Fibroblast of lung (primary cell): ENCODE measurements around the gene SEMG1. TPM values are rescaled to one million over a fixed set of nuclear protein-coding genes. Genes with fewer than 3 reads are reported as not detected.

Experiments used
- DNase-seq, 2 donors: peaks; one replicate each; pipeline versions ENCODE4 v3.0.0 to v3.0.0-alpha.2; 2010; ENCODE audit warnings: low read depth in 2 of 2
- H2AFZ ChIP-seq: 2 replicates; pipeline ENCODE4 v1.5.1; 2012; ENCODE audit warnings: low read length, control low read depth, inconsistent platforms
- H3K27ac ChIP-seq: 2 replicates; pipeline ENCODE4 v1.5.1; 2011; ENCODE audit warnings: low read length, control low read depth; ENCODE audit not compliant: insufficient read depth
- H3K27me3 ChIP-seq: 2 replicates; pipeline ENCODE4 v1.5.1; 2011; ENCODE audit warnings: mild to moderate bottlenecking, low read length; ENCODE audit not compliant: control insufficient read depth, insufficient read depth
- H3K36me3 ChIP-seq: 2 replicates; pipeline ENCODE4 v1.5.1; 2011; ENCODE audit warnings: low read length; ENCODE audit not compliant: control insufficient read depth, insufficient read depth
- H3K4me1 ChIP-seq: 2 replicates; pipeline ENCODE4 v1.5.1; 2011; ENCODE audit warnings: low read length; ENCODE audit not compliant: control insufficient read depth, insufficient read depth; ENCODE audit errors: extremely low read depth
- H3K4me2 ChIP-seq: 2 replicates; pipeline ENCODE4 v1.5.1; 2011; ENCODE audit warnings: low read length, control low read depth; ENCODE audit not compliant: insufficient read depth; ENCODE audit errors: extremely low read depth
- H3K4me3 ChIP-seq, 4 experiments: fragments of 200-600 bp in 1 of 4; sonication (generic) in 1 of 4; replicated peaks in 1 of 4; 2 replicates each; pipeline ENCODE4 v1.5.1; 2011 to 2016; ENCODE audit warnings: low read length in 4 of 4, low read depth in 3 of 4, mild to moderate bottlenecking in 3 of 4, control low read depth in 2 of 4, inconsistent platforms in 1 of 4, mixed read lengths in 1 of 4; ENCODE audit not compliant: insufficient read depth in 1 of 4; ENCODE audit errors: control extremely low read depth in 1 of 4
- H3K79me2 ChIP-seq: 2 replicates; pipeline ENCODE4 v1.5.1; 2012; ENCODE audit warnings: mild to moderate bottlenecking, low read length, inconsistent platforms; ENCODE audit not compliant: control insufficient read depth, insufficient read depth
- H3K9ac ChIP-seq: 2 replicates; pipeline ENCODE4 v1.5.1; 2011; ENCODE audit warnings: mild to moderate bottlenecking, low read length, control low read depth; ENCODE audit not compliant: insufficient read depth
- H3K9me3 ChIP-seq: 2 replicates; pipeline ENCODE4 v1.5.1; 2012; ENCODE audit warnings: low read depth, low read length; ENCODE audit not compliant: control insufficient read depth, insufficient read depth
- H4K20me1 ChIP-seq: 2 replicates; pipeline ENCODE4 v1.5.1; 2011; ENCODE audit warnings: low read length; ENCODE audit not compliant: control insufficient read depth, insufficient read depth; ENCODE audit errors: extremely low read depth
- CTCF ChIP-seq, 2 donors: IDR thresholded peaks in 1 of 2; conservative IDR thresholded peaks in 1 of 2; 1 replicate in 1 of 2; 2 replicates in 1 of 2; pipeline ENCODE4 v1.5.1; 2011 to 2012; ENCODE audit warnings: low read length in 2 of 2, control low read depth in 1 of 2, inconsistent platforms in 1 of 2, low read depth in 1 of 2, mild to moderate bottlenecking in 1 of 2
- EZH2 ChIP-seq: IDR thresholded peaks from 2 replicates; pipeline ENCODE4 v1.5.1; 2012; ENCODE audit warnings: low read length, control low read depth, mild to moderate bottlenecking; ENCODE audit errors: missing control alignments
- polyA plus RNA-seq, 2 donors: library from polyadenylated mRNA; depleted of rRNA in 1 of 2; stranded (reverse) in 1 of 2; unstranded in 1 of 2; fragments of >200 nt; gene quantifications; 2 replicates each; pipeline ENCODE4 v1.2.1, GENCODE V29; 2011 to 2012; ENCODE audit warnings: missing spikeins in 1 of 2
- total RNA-seq: library from RNA; depleted of rRNA; stranded (reverse); fragments of >200 nt; gene quantifications from 2 replicates; pipeline ENCODE4 v1.2.1, GENCODE V29; 2014

The SEMG1 gene
- total and polyA plus RNA-seq, 2 donors (not counting 1 experiment from before 2014, with no cell fraction given): not detected

GRCh38 chr20:45183084-45183483, 23.7 kb upstream of the SEMG1 start:
- H3K79me2 ChIP-seq: no peaks in the 10 kb centered on the region
- H2AFZ ChIP-seq: no peak overlapping the region
- H3K9ac ChIP-seq: no peak overlapping the region
- H3K36me3 ChIP-seq: no peaks in the 10 kb centered on the region
- no peak for TF ChIP-seq EZH2
- no peak for TF ChIP-seq CTCF (conservative IDR thresholded peaks at IDR 0.05 in 1 of 2, IDR thresholded peaks at IDR 0.05 in 1 of 2; ENCODE audit: low read depth in 1 of 2, low read length in 2 of 2)
- no peaks in the 10 kb centered on the region for H3K27me3 ChIP-seq
- H3K27ac ChIP-seq: no peak overlapping the region
- H3K4me3 ChIP-seq: no peak overlapping the region
- no peaks in the 10 kb centered on the region for H3K4me1 ChIP-seq
- no peak for DNase-seq
- no peaks in the 10 kb centered on the region for H3K9me3 ChIP-seq
- no peak overlapping the region for H3K4me2 ChIP-seq
- H4K20me1 ChIP-seq: no peaks in the 10 kb centered on the region

- Histone ChIP-seq H3K27me3 (peaks cover 2% of the 10 kb centered on the region), H3K4me1 (no peaks in the 10 kb centered on the region), H3K9ac (no peak overlapping the region), H3K4me3 (no peak overlapping the region), H3K9me3 (no peaks in the 10 kb centered on the region), H3K27ac (no peak overlapping the region), H3K79me2 (no peaks in the 10 kb centered on the region), H4K20me1 (no peaks in the 10 kb centered on the region), H3K4me2 (no peak overlapping the region), H2AFZ (no peak overlapping the region), H3K36me3 (no peaks in the 10 kb centered on the region)
- TF ChIP-seq EZH2 (no peak), CTCF (conservative IDR thresholded peaks at IDR 0.05 in 1 of 2, IDR thresholded peaks at IDR 0.05 in 1 of 2; ENCODE audit: low read depth in 1 of 2, low read length in 2 of 2) (no peak)
- DNase-seq: no peak
Measured at GRCh38 chr20:45187693-45188092, 19.1 kb upstream of the SEMG1 start.

GRCh38 chr20:45189067-45189609, 17.7 kb upstream of the SEMG1 start:
- Histone ChIP-seq H2AFZ (no peak overlapping the region), H3K79me2 (no peaks in the 10 kb centered on the region), H3K4me2 (no peak overlapping the region), H3K4me1 (no peaks in the 10 kb centered on the region), H3K36me3 (no peaks in the 10 kb centered on the region), H3K27me3 (peaks cover 2% of the 10 kb centered on the region), H4K20me1 (no peaks in the 10 kb centered on the region), H3K9ac (no peak overlapping the region), H3K4me3 (no peak overlapping the region), H3K27ac (no peak overlapping the region), H3K9me3 (no peaks in the 10 kb centered on the region)
- DNase-seq: no peak
- TF ChIP-seq CTCF (conservative IDR thresholded peaks at IDR 0.05 in 1 of 2, IDR thresholded peaks at IDR 0.05 in 1 of 2; ENCODE audit: low read depth in 1 of 2, low read length in 2 of 2): no peak
- TF ChIP-seq EZH2: no peak
